BLaER1 (cell line): ENCODE data around the gene PDIK1L.

ENCODE experiments used
- H3K27ac ChIP-seq: shearing (Covaris generic); formaldehyde crosslinking; 2 replicates; pipeline ENCODE4 v1.8.1; 2022
- H3K27me3 ChIP-seq: shearing (Covaris generic); formaldehyde crosslinking; 2 replicates; pipeline ENCODE4 v1.8.1; 2022
- H3K36me3 ChIP-seq: shearing (Covaris generic); formaldehyde crosslinking; 2 replicates; pipeline ENCODE4 v1.8.1; 2022
- H3K4me1 ChIP-seq: shearing (Covaris generic); formaldehyde crosslinking; 2 replicates; pipeline ENCODE4 v1.8.1; 2022
- H3K4me2 ChIP-seq: shearing (Covaris generic); formaldehyde crosslinking; 2 replicates; pipeline ENCODE4 v1.8.1; 2022
- H3K4me3 ChIP-seq: shearing (Covaris generic); formaldehyde crosslinking; 2 replicates; pipeline ENCODE4 v1.8.1; 2022
- H3K9ac ChIP-seq: shearing (Covaris generic); formaldehyde crosslinking; 2 replicates; pipeline ENCODE4 v1.8.1; 2022
- H3K9me3 ChIP-seq: shearing (Covaris generic); formaldehyde crosslinking; 2 replicates; pipeline ENCODE4 v1.8.1; 2022
- H4K20me1 ChIP-seq: shearing (Covaris generic); formaldehyde crosslinking; 2 replicates; pipeline ENCODE4 v1.8.1; 2022
- Cebpa-rat ChIP-seq: shearing (Covaris generic); IDR thresholded peaks from 2 replicates; pipeline ENCODE4 v1.8.1; 2022

Gene PDIK1L

DNA sequence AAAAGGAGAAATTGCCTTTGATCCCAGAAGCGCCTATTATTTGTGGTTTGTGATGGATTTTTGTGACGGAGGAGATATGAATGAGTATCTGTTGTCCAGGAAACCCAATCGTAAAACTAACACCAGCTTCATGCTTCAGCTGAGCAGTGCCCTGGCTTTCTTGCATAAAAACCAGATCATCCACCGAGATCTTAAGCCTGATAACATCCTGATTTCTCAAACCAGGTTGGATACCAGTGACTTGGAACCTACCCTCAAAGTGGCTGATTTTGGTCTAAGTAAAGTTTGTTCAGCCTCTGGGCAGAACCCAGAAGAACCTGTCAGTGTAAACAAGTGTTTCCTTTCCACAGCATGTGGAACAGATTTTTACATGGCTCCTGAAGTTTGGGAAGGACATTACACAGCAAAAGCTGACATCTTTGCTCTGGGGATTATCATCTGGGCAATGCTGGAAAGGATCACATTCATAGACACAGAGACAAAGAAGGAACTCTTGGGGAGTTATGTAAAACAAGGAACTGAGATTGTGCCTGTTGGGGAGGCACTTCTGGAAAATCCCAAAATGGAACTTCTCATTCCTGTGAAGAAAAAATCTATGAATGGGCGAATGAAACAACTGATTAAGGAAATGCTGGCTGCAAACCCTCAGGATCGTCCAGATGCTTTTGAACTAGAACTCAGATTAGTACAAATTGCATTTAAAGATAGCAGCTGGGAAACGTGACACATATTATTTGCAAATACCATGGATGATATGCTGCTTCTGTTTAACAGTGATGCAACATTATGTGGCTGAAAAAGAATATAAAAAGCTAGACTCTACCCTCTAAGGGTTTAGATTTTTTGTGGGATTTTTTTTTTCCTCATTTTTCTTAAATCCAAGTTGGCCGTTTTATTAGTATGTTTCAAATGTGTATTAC, 10.5 kb downstream of the PDIK1L start:
- H3K9ac ChIP-seq = peak overlapping the region; percentile 3; the same call in 1 of the 2 replicates
- H3K4me3 ChIP-seq = no peak overlapping the region
- no peak overlapping the region for H3K27ac ChIP-seq
- peaks cover 61% of the 10 kb centered on the region for H3K4me1 ChIP-seq
- no peaks in the 10 kb centered on the region for H3K9me3 ChIP-seq
- H3K36me3 ChIP-seq = peaks cover 32% of the 10 kb centered on the region
- no peaks in the 10 kb centered on the region for H4K20me1 ChIP-seq
- no peak for TF ChIP-seq Cebpa-rat
- no peaks in the 10 kb centered on the region for H3K27me3 ChIP-seq
- peak overlapping the region; percentile 7; the same call in 1 of the 2 replicates for H3K4me2 ChIP-seq

DNA sequence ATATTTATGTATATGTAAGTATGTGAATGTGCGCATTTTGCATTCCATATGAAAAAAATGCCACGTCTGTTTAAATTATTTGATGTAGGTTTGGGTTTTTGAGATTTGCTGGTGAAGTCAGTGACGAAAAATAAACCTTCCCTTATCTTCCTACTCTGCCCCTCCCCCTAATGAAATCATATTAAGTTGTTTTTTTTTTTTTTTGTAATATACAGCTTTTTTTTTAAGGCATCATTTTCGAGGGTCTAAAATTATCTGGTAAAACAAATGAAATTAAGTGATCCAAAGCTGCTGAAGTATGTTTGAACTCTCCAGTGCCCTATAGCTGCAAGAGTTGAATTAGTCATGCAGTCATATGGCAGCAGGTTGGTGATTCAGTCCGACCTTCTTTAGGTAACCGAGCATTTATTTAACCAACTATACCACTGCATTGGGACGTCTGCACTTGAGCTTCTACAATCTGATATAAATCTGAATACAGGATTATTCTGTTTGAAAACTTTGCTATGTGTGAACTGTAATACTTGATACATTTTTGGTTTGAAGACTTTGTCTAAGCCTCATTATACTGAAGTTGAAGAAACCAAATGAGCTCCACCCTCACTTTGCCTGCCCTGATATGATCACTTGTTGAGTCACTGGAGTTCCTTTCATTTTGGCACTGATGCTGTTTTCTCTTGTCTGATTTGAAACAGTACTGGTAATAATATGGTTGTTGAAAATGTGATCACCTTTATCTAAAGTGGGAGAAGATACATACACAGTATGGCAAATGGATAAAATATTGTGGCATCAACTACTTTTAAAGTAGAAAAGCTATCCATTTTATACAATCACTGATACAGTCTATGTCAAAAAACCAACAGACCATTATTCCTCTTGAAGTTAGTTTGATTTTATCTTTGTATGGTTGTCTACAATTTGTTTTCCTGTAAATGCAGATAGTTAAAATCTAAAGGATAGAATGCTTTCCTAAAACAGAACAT, 11.7 kb downstream of the PDIK1L start:
- no peak overlapping the region for H3K9ac ChIP-seq
- no peak overlapping the region for H3K4me3 ChIP-seq

DNA sequence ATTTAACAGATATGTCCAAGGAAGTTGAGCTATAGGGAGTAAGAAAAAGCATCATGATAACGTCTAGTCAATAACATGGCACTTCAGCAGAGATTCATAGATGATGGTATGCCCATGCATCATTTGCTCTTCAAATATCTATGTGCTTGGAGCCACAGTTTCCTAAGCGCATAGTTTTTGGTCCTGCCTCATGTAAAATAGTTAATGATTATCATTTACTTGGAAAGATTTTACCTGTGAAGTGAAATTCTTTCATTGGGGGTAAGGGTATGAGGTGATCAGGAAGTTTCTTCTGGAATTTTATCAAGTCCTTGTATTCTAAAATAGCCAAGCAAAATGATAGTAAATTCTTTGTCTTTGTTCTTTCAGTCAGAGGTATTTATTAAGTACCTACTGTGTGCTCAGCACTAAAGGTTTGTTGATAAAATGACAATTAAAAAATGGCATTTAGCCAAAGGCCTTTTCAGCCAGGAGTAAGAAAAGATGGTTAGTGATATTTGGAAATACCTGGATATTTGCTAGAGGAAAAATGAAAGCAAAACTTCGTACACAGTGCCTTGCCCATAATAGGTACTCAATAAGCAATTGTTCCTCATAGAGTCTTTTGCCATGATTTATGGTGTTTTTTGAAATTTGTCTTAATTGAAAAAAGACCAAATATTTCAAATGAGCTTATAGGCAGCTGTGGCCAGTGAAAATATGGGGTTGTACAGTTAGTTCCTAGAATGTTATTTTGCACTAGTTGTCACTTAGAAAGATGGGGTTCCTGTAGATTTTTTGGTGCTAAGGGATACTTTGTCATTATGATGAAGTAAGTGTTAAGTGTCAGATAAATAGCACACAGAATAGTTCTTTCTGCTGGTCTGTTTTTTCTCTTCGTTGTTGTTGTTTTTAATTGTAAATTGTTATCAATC, 13.1 kb downstream of the PDIK1L start:
- no peak overlapping the region for H3K9ac ChIP-seq
- TF ChIP-seq Cebpa-rat = no peak
- H3K27ac ChIP-seq = no peak overlapping the region
- no peaks in the 10 kb centered on the region for H3K9me3 ChIP-seq
- H3K4me3 ChIP-seq = no peak overlapping the region
- no peaks in the 10 kb centered on the region for H4K20me1 ChIP-seq
- H3K27me3 ChIP-seq = no peaks in the 10 kb centered on the region
- peaks cover 7% of the 10 kb centered on the region; the same call in 1 of the 2 replicates for H3K36me3 ChIP-seq
- peaks cover 68% of the 10 kb centered on the region for H3K4me1 ChIP-seq
- 0 out of 2 replicates have a peak overlapping the region, but pooled peaks have one; percentile 11 for H3K4me2 ChIP-seq

More for the DNA sequence above, 11.7 kb downstream of the PDIK1L start:
- H3K27me3 ChIP-seq = no peaks in the 10 kb centered on the region
- peaks cover 73% of the 10 kb centered on the region for H3K4me1 ChIP-seq
- H3K36me3 ChIP-seq = peaks cover 20% of the 10 kb centered on the region
- no peak overlapping the region for H3K27ac ChIP-seq
- H4K20me1 ChIP-seq = no peaks in the 10 kb centered on the region
- H3K4me2 ChIP-seq = no peak overlapping the region
- TF ChIP-seq Cebpa-rat = no peak
- no peaks in the 10 kb centered on the region for H3K9me3 ChIP-seq

DNA sequence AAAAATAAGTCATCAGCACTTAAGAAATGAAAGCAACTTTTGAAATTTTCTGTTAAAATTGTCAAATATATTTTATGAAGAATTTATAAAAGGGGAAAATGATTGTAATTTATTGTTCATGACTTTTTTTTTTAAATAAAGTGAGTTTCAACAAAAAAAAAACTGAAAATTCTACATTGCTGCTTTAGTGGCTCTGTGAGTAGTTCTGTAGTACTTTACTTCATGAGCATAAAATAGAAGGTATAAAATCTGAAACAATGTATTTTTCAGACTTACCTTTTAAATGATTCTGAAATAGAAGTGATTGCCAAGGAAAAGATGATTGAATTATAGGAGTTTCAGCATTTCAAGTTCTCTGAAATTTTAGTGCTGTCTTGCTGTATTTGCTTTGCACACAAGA, 13.8 kb downstream of the PDIK1L start:
- peak overlapping the region; percentile 75 for H3K4me2 ChIP-seq
- no peak overlapping the region for H3K9ac ChIP-seq
- no peaks in the 10 kb centered on the region for H4K20me1 ChIP-seq

GRCh38 chr1:26125946-26126320, 14.3 kb downstream of the PDIK1L start:
- Histone ChIP-seq H3K27ac (peak overlapping the region; percentile 72), H3K4me2 (peak overlapping the region; percentile 75), H3K9ac (peak overlapping the region; percentile 21; the same call in 1 of the 2 replicates), H4K20me1 (no peaks in the 10 kb centered on the region), H3K9me3 (no peaks in the 10 kb centered on the region), H3K4me1 (peaks cover 57% of the 10 kb centered on the region), H3K27me3 (no peaks in the 10 kb centered on the region), H3K4me3 (no peak overlapping the region), H3K36me3 (peaks cover 7% of the 10 kb centered on the region; the same call in 1 of the 2 replicates)
- no peak for TF ChIP-seq Cebpa-rat

More for the DNA sequence above, 13.8 kb downstream of the PDIK1L start:
- Histone ChIP-seq H3K9me3 (no peaks in the 10 kb centered on the region), H3K4me3 (no peak overlapping the region), H3K27me3 (no peaks in the 10 kb centered on the region), H3K27ac (0 out of 2 replicates have a peak overlapping the region, but pooled peaks have one; percentile 72), H3K36me3 (peaks cover 7% of the 10 kb centered on the region; the same call in 1 of the 2 replicates), H3K4me1 (peaks cover 61% of the 10 kb centered on the region)
- no peak for TF ChIP-seq Cebpa-rat

- peaks cover 52% of the 10 kb centered on the region for H3K4me1 ChIP-seq
- H4K20me1 ChIP-seq = no peaks in the 10 kb centered on the region
- 0 out of 2 replicates have a peak overlapping the region, but pooled peaks have one; percentile 10 for H3K4me3 ChIP-seq
- H3K4me2 ChIP-seq = peak overlapping the region; percentile 75
- no peaks in the 10 kb centered on the region for H3K9me3 ChIP-seq
- peak; percentile 53 for TF ChIP-seq Cebpa-rat
- H3K9ac ChIP-seq = peak overlapping the region; percentile 21; the same call in 1 of the 2 replicates
- H3K27ac ChIP-seq = peak overlapping the region; percentile 72
- H3K27me3 ChIP-seq = no peaks in the 10 kb centered on the region
- H3K36me3 ChIP-seq = peaks cover 7% of the 10 kb centered on the region; the same call in 1 of the 2 replicates
These were observed 14.9 kb downstream of the PDIK1L start for GRCh38 chr1:26126321-26127084.

DNA sequence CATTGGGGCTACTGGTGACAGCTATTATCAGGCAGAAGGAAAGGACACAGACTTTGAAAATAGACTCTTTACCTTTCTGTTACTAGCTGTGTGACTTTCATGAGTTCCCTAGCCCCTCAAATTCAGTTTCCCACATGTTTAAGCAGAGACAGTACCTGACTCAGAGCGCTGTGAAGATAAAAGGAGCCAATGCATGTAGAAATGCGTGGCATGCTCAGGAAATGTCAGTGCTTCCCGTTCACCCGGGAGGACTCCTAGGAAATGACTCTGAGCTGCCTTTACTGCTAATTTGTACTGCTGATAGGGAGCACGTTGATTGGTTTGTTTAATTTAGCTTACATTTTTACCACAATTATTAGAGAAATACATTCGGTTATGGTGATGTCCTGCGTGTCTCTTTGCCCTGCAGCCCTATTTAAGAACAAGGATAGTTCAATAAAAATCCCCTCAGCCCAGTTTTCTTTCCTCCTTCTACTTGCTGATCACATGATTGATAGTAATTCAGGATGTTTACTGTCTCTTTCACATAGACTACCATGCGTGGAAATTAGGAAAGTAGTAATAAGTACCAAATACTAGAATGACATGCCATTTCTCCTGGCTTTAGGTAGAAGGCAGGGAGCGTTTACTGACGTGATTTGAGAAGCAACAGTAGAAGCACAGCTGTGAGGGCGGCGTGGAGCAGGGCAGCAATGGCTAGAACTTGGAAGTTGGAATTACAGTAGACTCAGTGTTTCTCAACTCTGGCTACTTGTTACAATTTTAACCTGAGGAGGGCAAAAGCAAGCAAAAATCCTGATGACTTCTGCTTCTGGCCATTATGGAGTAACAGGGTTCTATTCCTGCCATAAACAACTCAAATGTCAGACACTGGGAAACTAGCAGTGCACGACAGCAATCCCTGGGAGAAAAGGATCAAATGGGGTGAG, 15.9 kb downstream of the PDIK1L start:
- TF ChIP-seq Cebpa-rat = no peak
- Histone ChIP-seq H3K4me1 (peaks cover 43% of the 10 kb centered on the region), H4K20me1 (no peaks in the 10 kb centered on the region), H3K27me3 (no peaks in the 10 kb centered on the region), H3K9me3 (no peaks in the 10 kb centered on the region), H3K36me3 (peaks cover under 1% of the 10 kb centered on the region; the same call in 1 of the 2 replicates), H3K4me3 (no peak overlapping the region), H3K27ac (peak overlapping the region; percentile 72), H3K9ac (0 out of 2 replicates have a peak overlapping the region, but pooled peaks have one; percentile 20), H3K4me2 (peak overlapping the region; percentile 75)
